Fibroblast of skin of right biceps (primary cell): ENCODE results near the gene HOXA6.

Source experiments
- DNase-seq: peaks from one replicate; pipeline ENCODE4 v3.0.0-alpha.2; 2013

HOXA6 gene

GRCh38 chr7:27095897-27096767 lies 51.4 kb downstream of the HOXA6 start, which contains the start of gene HOXA1:
HOXA1 (minus strand) TSS chr7:27096000; CDS start chr7:27095912, 88 bp downstream.
- peak; percentile 91 for DNase-seq
